HEK293 (cell line): Measurements from ENCODE around the gene UBE4A.

Experiments used
- CTCF ChIA-PET: fragments of 350-600 bp; formaldehyde crosslinking; extraction: SDS; loops from one replicate; lab custom pipeline; 2021; ENCODE audit warnings: antibody characterized with exemption; lab: Yijun Ruan, JAX
- POLR2A ChIA-PET: fragments of 300-600 bp; formaldehyde crosslinking; extraction: SDS; loops from one replicate; lab custom pipeline; 2020; ENCODE audit warnings: antibody characterized with exemption, inconsistent platforms; lab: Yijun Ruan, JAX
- H3K27ac ChIP-seq: fragments of 200-500 bp; sonication (Bioruptor generic); 2 replicates; pipeline ENCODE4 v1.5.1; 2014; ENCODE audit warnings: low read depth, low read length, control low read depth, inconsistent platforms; ENCODE audit errors: extremely low read depth
- H3K36me3 ChIP-seq, 2 experiments: fragments of 200-500 bp in 1 of 2; sonication (Bioruptor generic) in 1 of 2; 1 replicate in 1 of 2; 2 replicates in 1 of 2; pipeline ENCODE4 v1.5.1; 2014 to 2017; ENCODE audit warnings: inconsistent platforms in 2 of 2, low read length in 2 of 2; ENCODE audit not compliant: control insufficient read depth in 2 of 2, insufficient read depth in 1 of 2
- H3K4me1 ChIP-seq: fragments of 200-500 bp; sonication (Bioruptor generic); 2 replicates; pipeline ENCODE4 v1.5.1; 2014; ENCODE audit warnings: mild to moderate bottlenecking, low read length, inconsistent platforms; ENCODE audit not compliant: control insufficient read depth, insufficient read depth
- H3K4me3 ChIP-seq: 2 replicates; pipeline ENCODE4 v1.5.1; 2011; ENCODE audit warnings: low read depth, mild to moderate bottlenecking, control low read depth, low read length, moderate library complexity
- H3K9me3 ChIP-seq: fragments of 200-500 bp; sonication (Bioruptor generic); 2 replicates; pipeline ENCODE4 v1.5.1; 2014; ENCODE audit warnings: low read depth, low read length, inconsistent platforms; ENCODE audit not compliant: control insufficient read depth, insufficient read depth
- GLIS2 ChIP-seq: fragments of 450-650 bp; formaldehyde crosslinking; IDR thresholded peaks from 2 replicates; pipeline ENCODE4 v1.5.1; 2016; ENCODE audit warnings: missing biosample characterization, missing genetic modification characterization
- HOXD13 ChIP-seq: sonication (generic); formaldehyde crosslinking; IDR thresholded peaks from 2 replicates; pipeline ENCODE4 v1.8.0; 2022; ENCODE audit warnings: missing genetic modification reagents, borderline replicate concordance
- INSM2 ChIP-seq: fragments of 450-650 bp; formaldehyde crosslinking; IDR thresholded peaks from 2 replicates; pipeline ENCODE4 v1.5.1; 2016; ENCODE audit warnings: missing biosample characterization, missing genetic modification characterization
- KLF16 ChIP-seq: fragments of 450-650 bp; formaldehyde crosslinking; IDR thresholded peaks from 2 replicates; pipeline ENCODE4 v1.5.1; 2017; ENCODE audit warnings: missing biosample characterization, missing genetic modification characterization
- OSR2 ChIP-seq: fragments of 450-650 bp; formaldehyde crosslinking; IDR thresholded peaks from 2 replicates; pipeline ENCODE4 v1.5.1; 2016; ENCODE audit warnings: missing biosample characterization, missing genetic modification characterization
- OVOL3 ChIP-seq: fragments of 450-650 bp; formaldehyde crosslinking; IDR thresholded peaks from 2 replicates; pipeline ENCODE4 v1.5.1; 2016; ENCODE audit warnings: missing biosample characterization, missing genetic modification characterization
- PRDM10 ChIP-seq: fragments of 450-650 bp; formaldehyde crosslinking; IDR thresholded peaks from 2 replicates; pipeline ENCODE4 v1.5.1; 2016; ENCODE audit warnings: missing biosample characterization, missing genetic modification characterization
- SCRT1 ChIP-seq: fragments of 450-650 bp; formaldehyde crosslinking; IDR thresholded peaks from 2 replicates; pipeline ENCODE4 v1.5.1; 2016; ENCODE audit warnings: missing biosample characterization, missing genetic modification characterization, borderline replicate concordance
- ZBTB10 ChIP-seq: fragments of 450-650 bp; formaldehyde crosslinking; IDR thresholded peaks from 2 replicates; pipeline ENCODE4 v1.5.1; 2016; ENCODE audit warnings: missing biosample characterization, missing genetic modification characterization
- ZBTB20 ChIP-seq: fragments of 450-650 bp; formaldehyde crosslinking; IDR thresholded peaks from 2 replicates; pipeline ENCODE4 v1.5.1; 2016; ENCODE audit warnings: missing biosample characterization, missing genetic modification characterization
- ZBTB49 ChIP-seq: fragments of 450-650 bp; formaldehyde crosslinking; IDR thresholded peaks from 2 replicates; pipeline ENCODE4 v1.5.1; 2016; ENCODE audit warnings: missing biosample characterization, missing genetic modification characterization, low read depth
- ZBTB6 ChIP-seq: fragments of 450-650 bp; formaldehyde crosslinking; IDR thresholded peaks from 2 replicates; pipeline ENCODE4 v1.5.1; 2017; ENCODE audit warnings: missing biosample characterization, missing genetic modification characterization
- ZFP69B ChIP-seq: fragments of 450-650 bp; formaldehyde crosslinking; IDR thresholded peaks from 2 replicates; pipeline ENCODE4 v1.5.1; 2016; ENCODE audit warnings: missing biosample characterization, missing genetic modification characterization
- ZNF114 ChIP-seq: fragments of 450-650 bp; formaldehyde crosslinking; IDR thresholded peaks from 2 replicates; pipeline ENCODE4 v1.5.0; 2017; ENCODE audit warnings: missing biosample characterization, missing genetic modification characterization
- ZNF169 ChIP-seq: fragments of 450-650 bp; formaldehyde crosslinking; IDR thresholded peaks from 2 replicates; pipeline ENCODE4 v1.5.1; 2016; ENCODE audit warnings: missing biosample characterization, missing genetic modification characterization
- ZNF174 ChIP-seq: fragments of 450-650 bp; formaldehyde crosslinking; IDR thresholded peaks from 2 replicates; pipeline ENCODE4 v1.5.0; 2017; ENCODE audit warnings: missing biosample characterization, mild to moderate bottlenecking, missing genetic modification characterization
- ZNF248 ChIP-seq: fragments of 450-650 bp; formaldehyde crosslinking; IDR thresholded peaks from 2 replicates; pipeline ENCODE4 v1.5.1; 2017; ENCODE audit warnings: missing biosample characterization, missing genetic modification characterization
- ZNF555 ChIP-seq: fragments of 450-650 bp; formaldehyde crosslinking; conservative IDR thresholded peaks from 2 replicates; pipeline ENCODE4 v1.5.1; 2017; ENCODE audit warnings: missing biosample characterization, mild to moderate bottlenecking, missing genetic modification characterization, inconsistent platforms
- ZNF571 ChIP-seq: fragments of 450-650 bp; formaldehyde crosslinking; IDR thresholded peaks from 2 replicates; pipeline ENCODE4 v1.5.0; 2017; ENCODE audit warnings: missing biosample characterization, missing genetic modification characterization
- ZNF768 ChIP-seq: fragments of 450-650 bp; formaldehyde crosslinking; IDR thresholded peaks from 2 replicates; pipeline ENCODE4 v1.5.1; 2018; ENCODE audit warnings: missing biosample characterization, mild to moderate bottlenecking, missing genetic modification characterization
- ZNF785 ChIP-seq: fragments of 450-650 bp; formaldehyde crosslinking; IDR thresholded peaks from 2 replicates; pipeline ENCODE4 v1.5.1; 2016; ENCODE audit warnings: missing biosample characterization, missing genetic modification characterization
- ZNF792 ChIP-seq: fragments of 450-650 bp; formaldehyde crosslinking; IDR thresholded peaks from 2 replicates; pipeline ENCODE4 v1.5.1; 2016; ENCODE audit warnings: missing biosample characterization, missing genetic modification characterization
- ZSCAN18 ChIP-seq: fragments of 450-650 bp; formaldehyde crosslinking; IDR thresholded peaks from 2 replicates; pipeline ENCODE4 v1.5.1; 2016; ENCODE audit warnings: missing biosample characterization, missing genetic modification characterization
- ZSCAN30 ChIP-seq: fragments of 450-650 bp; IDR thresholded peaks from 2 replicates; pipeline ENCODE4 v1.5.1; 2018; ENCODE audit warnings: missing biosample characterization, mild to moderate bottlenecking, missing genetic modification characterization, moderate library complexity

UBE4A gene

GRCh38 chr11:118437208-118438125 lies 78.1 kb downstream of the UBE4A start:
- peaks cover 8% of the 10 kb centered on the region for H3K4me1 ChIP-seq
- ChIA-PET CTCF (interaction anchor here (1.4 kb wide), 1 partner anchor 14 kb away, joined by 4 read pairs; no protein-coding TSS in a partner anchor), POLR2A (no interaction called here)
- H3K36me3 ChIP-seq, result peaks cover 0 to 27% of the 10 kb centered on the region in 2 experiments; a peak in 1 of 3 replicates
- peak overlapping the region; percentile 78; the same call in 1 of the 2 replicates for H3K27ac ChIP-seq
- no peaks in the 10 kb centered on the region for H3K9me3 ChIP-seq
- peak overlapping the region; percentile 92 for H3K4me3 ChIP-seq
- TF ChIP-seq ZNF114 (tag by site-specific recombination) (no peak), PRDM10 (tag by site-specific recombination) (no peak), ZBTB20 (tag by site-specific recombination) (peak; percentile 76), ZNF169 (tag by site-specific recombination) (no peak), ZNF785 (tag by site-specific recombination) (no peak), ZNF555 (tag by site-specific recombination) (no peak), ZBTB10 (tag by site-specific recombination) (no peak; the same call in 1 of the 2 replicates), HOXD13 (CRISPR knock-in tag) (no peak), ZNF792 (tag by site-specific recombination) (no peak), ZNF248 (tag by site-specific recombination) (no peak), ZFP69B (no peak), ZSCAN30 (tag by site-specific recombination) (no peak), OSR2 (tag by site-specific recombination) (no peak), OVOL3 (tag by site-specific recombination) (0 out of 2 replicates have a peak, but pooled peaks have one; percentile 16), INSM2 (tag by site-specific recombination) (no peak), ZNF571 (no peak), ZSCAN18 (tag by site-specific recombination) (no peak), SCRT1 (tag by site-specific recombination) (no peak), GLIS2 (tag by site-specific recombination) (peak; percentile 9; the same call in 1 of the 2 replicates), KLF16 (tag by site-specific recombination) (no peak), ZNF768 (tag by site-specific recombination) (no peak), ZNF174 (tag by site-specific recombination) (no peak), ZBTB49 (no peak), ZBTB6 (no peak)
